Right renal cortex interstitium (tissue), 3 donors: ENCODE data around the gene HOXD9. TPM values are rescaled to one million over a fixed set of nuclear protein-coding genes. Genes with fewer than 3 reads are reported as not detected.

ENCODE experiments used
- DNase-seq, 3 donors: peaks; one replicate each; pipeline ENCODE4 v3.0.0-alpha.2; 2013; ENCODE audit warnings: low read depth in 3 of 3, low spot score in 2 of 3
- polyA plus RNA-seq, 3 donors: library from polyadenylated mRNA; unstranded; fragments of 120-200 nt; gene quantifications; one replicate each; pipeline ENCODE4 v1.2.1, GENCODE V29; 2013; ENCODE audit not compliant: insufficient read length in 3 of 3

Gene HOXD9
- polyA plus RNA-seq, 3 donors: 56.4 to 63.2 (median 60.0) TPM

DNA sequence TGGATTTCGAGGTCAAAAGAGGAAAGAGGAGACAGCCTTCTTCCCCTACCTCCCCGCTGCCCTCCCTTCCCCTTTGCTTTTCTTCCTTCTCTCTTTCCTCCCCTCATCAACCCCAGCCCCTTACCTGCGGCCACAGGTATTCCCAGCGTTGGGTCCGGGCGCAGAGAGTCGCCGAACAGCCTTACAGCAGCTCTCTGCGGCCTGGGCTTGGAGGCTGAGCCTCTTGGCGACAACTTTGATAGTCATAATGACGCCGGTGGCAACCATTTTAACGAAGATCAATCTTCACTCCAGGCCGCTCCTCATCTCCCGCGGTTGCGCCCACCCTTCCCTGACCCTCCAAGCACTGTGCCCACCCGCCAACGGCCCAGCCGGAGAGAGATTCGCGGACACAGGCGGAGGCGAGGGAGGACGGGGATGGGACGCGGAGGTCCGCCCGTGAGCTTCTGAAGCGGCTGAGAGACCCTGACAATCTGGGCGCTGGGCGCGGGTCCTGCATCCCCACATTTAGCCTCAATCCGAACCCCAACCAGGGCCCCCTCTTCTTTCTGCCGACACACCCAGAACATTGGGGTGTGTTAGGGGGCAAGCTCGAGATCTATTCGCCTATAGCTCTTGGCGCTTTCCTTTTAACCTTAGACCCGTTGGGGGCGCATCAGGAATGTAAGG, 37.3 kb upstream of the HOXD9 start:
- DNase-seq: no peak

DNA sequence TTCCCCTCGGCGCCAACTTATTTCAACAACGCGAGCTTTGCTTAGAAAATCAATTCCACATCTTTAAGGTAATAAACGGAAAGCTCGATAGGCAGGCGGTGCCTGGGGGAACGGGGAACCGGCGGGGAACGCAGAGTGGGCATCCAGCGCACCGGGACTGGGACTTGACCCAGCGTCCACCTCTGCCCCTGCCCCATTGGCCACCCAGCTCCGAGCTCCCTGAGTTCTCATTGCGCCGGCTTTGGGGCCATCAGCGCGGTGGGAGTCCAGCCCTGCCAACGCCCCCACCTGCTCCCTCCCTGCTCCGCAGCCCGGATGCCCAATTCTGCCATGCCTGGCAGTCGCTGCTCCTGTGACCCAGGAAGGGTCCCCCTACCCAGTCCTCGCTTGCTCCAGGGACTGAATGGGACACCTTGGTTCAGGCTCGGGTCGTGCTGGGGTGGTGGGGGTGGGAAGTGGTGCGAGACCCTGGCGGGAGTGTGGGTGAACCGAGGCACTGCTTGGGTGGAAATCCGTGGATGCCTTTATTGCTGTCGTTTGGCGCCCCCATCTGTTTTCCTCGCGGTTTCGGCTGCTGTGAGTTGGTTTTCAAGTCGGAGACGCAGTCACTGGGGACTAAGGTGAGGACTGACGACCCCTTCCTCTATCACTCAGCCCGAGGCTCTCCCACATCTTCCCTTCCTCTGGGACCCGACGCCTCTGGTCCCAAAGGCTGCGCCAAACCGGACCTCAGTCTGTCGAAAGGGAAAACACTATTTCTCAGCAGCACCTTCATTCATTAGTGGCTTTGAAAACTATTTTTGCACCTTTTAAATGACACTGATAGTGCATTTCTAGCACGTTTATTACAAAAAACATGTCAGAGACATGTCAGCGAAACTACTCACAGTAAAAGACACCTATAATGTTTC, 36.4 kb upstream of the HOXD9 start:
- DNase-seq: no peak

DNA sequence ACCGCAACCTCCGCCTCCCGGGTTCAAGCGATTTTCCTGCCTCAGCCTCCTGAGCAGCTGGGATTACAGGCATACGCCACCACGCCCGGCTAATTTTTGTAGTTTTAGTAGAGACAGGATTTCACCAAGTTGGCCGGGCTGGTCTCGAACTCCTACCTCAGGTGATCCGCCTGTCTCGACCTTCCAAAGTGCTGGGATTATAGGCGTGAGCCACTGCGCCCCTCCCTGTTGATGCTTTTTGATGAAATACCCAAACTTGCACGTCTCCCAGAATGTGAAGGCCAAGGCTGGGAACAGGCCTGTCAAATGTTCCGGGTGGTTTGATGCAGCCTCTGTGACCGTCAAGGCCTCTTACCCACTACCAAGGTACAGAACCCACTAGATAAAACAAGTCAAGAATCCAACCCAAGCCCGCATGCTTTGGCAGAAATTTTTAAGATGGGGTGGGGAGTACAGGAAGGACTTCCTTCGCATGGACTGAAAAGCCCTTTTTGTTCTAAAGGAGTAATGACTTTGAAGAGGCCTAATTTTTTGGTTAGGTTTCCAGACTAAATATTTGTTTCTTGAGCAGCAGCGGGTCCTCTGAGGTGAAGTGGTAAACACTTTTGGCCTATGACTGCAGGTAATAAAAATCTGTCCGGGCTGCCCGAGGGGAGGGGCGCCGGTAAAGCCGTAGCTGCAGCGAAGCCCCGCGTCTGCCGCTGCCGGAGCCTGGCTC, 35.0 kb upstream of the HOXD9 start:
- no peak for DNase-seq

DNA sequence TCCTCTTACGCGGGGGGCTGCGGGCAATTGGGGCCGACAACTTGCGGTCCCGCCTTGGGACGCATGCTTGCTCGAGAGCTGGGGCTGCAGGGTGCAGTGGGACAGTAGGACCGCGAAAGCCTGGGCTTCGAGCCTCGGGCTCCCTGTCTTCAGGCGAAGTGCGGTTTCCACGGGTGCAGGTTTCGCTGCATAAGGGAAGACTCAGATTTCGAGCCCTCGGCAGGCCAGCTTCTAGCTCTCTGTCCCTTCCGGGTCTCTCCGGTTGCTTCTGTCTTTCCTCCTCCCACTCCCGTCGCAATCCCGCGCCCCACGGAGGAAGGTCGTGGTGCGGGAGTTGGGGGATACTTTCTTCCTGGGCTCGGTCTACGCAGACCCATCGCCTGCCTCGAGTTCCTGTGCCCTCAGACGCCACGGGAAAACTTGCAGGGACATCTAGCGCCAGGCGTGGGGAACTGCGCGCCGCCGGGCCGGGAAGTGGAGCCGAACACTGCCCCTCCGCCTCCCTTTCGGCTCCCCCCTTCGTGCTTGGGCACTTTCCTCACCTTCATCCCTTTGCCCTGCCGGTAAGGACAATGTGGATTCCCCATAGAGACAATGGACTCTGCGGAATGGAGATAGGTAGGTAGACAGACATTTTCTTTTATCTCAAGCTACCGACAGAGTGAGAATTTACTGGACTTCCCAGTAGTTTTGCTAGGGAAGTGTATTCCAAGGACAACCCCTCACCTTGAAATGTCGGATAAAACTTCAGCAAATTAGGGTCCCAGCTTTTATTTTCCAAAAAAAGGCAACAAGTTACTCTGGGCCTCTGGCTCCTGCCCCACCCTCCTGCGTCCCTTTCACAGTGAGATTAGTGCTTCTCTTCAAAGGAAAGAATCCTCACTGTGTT, 34.2 kb upstream of the HOXD9 start:
- no peak for DNase-seq

DNA sequence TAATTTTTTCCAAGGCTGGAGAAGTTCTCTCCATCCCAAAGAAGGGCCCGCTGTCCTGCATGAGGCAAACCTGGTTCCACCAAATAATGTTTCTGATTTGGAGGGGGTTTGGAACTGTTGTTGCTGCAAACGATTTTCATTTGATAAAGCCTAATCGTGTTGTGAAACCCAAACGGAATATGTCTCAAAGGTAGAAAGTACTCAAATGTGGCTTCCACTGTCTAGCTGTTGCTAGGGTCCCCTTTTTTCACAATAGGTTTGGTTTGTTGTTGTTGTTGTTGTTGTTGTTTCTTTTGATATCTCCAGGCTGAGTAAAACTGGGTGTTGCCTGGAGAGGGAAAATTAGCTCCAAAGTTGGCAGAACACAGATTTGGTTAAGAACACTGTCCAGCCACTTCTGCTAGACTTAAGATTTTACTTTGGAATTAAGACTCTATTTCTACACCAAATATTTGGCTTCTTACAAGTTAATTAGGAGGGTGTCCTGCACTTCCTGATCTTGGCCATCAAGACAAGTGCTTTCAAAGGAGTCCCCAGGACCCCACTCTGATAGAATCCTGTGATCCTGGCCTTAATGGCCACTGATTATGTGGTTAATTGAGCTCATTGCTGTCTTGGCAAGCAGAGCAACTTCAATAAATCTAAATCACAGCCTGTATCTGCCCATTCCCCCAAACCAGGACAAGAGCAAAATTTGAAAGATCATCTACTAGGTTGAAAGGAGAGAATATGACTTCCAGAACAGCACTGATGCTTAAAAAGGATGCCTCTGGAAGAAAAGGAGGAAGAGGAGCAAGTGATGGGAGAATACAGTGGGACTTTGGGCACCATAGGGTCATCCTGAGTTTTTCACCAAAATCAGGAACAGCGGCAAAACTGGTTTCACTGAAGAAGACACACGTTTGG, 33.3 kb upstream of the HOXD9 start:
- DNase-seq: no peak

DNA sequence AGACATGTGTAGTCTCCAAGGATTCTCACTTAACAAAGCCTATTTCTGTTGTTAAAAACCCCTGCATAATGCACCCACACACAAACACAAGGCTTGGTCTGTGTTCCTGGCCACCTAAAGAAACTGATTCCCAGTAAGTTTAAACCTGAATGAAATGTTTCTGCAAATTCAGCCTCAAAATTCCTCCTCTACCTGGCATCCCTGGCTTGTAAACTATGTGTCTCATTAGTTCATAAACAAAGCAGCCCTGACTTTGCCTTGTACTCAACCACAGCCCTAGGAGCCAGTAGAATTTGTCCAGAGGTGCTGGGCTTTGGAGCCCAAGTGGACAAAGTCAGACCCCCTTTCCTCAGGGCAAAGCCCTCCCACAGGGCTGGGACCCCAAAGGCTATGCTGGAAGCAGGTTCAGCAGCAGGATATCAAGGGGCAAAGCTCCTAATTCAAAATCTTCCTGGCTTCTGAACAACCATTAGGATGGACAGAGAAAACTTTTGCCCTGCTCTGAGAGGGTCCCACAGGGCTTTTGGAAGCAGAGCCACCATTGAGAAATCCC, 32.6 kb upstream of the HOXD9 start:
- DNase-seq: no peak

DNA sequence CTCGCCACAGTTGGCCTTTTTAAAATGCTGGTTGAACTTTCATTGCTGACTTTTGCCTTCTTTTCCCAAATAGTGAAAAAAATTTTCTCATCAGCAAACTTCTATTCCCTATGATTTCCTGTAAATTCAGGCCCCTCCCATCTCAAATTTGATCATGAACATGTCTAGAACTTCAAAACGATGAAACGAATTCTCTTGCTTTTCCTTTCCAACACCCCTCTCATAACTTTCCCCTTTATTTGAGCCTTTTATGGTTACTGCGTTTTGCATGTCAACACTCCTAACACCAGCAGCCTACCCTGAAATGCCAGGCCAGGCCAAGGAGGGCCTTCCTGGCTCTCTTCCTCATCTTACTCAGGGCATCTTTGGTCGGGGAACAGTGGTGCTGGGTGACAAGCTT, 31.7 kb upstream of the HOXD9 start:
- no peak for DNase-seq

DNA sequence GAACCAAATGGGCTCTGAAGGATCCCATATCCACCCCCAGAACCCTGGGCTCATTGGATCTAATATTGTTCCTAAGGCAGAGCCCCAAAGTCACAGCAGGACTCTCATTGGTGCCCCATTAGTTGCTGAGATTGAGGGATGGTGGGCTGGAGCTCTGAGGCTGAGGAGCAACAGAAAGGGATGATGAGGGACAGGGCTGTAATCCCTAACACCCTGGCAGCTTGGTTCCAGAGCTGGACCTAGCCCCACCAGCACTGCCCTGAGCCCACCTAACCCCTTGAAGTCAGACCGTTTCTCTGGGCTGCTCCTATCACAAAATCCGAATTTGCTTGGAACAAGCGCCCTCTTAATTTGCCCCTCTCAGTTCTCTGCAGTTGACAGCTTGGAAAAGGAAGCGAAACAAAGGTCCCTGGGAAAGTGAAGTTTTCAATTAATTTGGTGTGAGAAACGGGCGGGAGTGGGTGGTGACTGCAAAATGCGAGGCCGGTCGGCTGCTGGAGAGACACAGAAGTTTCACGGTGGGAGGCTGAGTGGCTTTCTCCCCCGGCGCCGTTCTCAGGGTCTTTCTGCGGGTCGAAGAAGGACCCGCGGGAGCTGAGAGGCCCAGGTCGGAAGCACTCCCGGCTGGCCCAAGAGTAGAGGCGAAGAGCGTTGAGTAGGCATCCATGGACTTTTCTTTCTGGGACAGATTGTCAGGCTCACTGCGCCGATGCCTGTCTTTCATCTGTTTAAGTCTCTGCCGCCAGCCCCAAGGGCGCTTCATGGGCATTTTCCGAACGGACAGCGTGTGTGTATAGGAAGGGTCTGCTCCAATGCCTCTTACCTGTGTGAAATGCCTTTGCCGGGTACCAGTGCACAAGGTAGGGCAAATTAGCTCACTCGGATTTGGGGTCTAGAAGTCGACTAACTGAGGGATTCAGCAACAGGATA, 30.9 kb upstream of the HOXD9 start:
- no peak for DNase-seq

DNA sequence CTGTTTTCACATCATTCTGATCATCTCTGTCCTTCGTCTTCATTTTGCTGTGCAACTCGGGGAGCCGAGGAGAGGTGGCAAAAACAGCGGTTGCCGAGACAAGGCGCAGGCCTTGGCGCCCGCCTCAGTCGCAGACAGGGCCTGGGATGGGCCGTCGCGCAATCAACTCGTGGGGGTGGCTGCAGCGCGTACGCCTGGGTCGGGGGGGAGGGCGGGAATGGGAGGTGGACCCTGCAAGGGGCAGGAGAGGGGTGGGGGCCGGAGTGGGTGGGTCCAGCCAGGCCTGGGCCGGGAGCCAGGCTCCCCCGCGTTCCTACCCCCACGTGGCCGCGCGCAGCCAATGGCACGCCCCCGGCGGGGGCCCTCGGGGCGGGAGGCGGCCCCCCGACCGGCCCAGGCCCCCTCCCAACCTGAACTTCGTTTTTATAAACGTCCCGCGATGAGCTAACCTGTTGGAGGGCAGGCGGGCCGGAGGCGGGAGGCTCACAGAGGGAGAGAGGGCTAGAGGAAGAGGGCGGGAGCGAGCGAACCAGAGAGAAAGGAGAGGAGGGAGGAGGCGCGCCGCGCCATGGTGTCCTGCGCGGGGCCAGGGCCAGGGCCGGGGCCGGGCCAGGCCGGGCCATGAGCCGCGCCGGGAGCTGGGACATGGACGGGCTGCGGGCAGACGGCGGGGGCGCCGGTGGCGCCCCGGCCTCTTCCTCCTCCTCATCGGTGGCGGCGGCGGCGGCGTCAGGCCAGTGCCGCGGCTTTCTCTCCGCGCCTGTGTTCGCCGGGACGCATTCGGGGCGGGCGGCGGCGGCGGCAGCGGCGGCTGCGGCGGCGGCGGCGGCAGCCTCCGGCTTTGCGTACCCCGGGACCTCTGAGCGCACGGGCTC, 30.0 kb upstream of the HOXD9 start, which contains the start of gene HOXD13:
HOXD13 (plus strand) TSS at position 452 of the 875 bp plus-strand sequence; CDS start at position 622, 170 bp downstream.
- no peak for DNase-seq

DNA sequence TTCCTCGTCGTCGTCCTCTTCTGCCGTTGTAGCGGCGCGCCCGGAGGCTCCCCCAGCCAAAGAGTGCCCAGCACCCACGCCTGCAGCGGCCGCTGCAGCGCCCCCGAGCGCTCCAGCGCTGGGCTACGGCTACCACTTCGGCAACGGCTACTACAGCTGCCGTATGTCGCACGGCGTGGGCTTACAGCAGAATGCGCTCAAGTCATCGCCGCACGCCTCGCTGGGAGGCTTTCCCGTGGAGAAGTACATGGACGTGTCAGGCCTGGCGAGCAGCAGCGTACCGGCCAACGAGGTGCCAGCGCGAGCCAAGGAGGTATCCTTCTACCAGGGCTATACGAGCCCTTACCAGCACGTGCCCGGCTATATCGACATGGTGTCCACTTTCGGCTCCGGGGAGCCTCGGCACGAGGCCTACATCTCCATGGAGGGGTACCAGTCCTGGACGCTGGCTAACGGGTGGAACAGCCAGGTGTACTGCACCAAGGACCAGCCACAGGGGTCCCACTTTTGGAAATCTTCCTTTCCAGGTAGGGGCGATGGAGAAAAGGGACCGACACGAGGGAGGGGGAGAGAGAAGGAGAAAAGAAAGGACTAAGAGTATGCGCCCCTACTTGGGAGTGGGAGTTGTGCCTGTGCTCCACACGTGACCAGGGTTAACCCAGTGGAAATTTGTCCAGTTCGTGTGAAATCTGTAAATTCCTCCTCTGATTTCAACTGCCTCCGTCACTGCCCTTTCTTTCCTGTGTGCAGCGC, 29.2 kb upstream of the HOXD9 start:
- no peak for DNase-seq

DNA sequence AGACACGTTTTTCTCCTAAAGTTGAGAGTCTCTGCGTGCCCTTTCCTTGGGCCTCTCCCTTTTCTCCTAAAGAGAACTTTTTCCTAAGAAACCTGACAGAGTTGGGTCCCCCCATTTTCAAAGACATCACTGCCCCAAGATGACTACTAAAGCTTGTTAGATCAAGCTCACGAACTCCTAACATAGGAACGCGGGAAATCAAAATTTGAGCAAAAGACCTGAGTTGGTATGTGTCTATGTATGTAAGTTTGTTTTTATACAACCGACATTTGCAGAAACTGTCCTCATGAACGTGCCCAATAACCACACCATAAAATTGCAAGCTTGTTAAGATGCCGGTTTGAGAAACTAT, 28.6 kb upstream of the HOXD9 start:
- DNase-seq: no peak

DNA sequence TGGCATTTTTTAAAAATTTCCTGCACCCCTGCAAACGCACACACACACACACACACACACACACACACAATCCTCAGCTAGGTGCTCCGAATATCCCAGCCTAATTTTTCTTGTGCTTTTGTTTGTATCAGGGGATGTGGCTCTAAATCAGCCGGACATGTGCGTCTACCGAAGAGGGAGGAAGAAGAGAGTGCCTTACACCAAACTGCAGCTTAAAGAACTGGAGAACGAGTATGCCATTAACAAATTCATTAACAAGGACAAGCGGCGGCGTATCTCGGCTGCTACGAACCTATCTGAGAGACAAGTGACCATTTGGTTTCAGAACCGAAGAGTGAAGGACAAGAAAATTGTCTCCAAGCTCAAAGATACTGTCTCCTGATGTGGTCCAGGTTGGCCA, 28.2 kb upstream of the HOXD9 start:
- no peak for DNase-seq

DNA sequence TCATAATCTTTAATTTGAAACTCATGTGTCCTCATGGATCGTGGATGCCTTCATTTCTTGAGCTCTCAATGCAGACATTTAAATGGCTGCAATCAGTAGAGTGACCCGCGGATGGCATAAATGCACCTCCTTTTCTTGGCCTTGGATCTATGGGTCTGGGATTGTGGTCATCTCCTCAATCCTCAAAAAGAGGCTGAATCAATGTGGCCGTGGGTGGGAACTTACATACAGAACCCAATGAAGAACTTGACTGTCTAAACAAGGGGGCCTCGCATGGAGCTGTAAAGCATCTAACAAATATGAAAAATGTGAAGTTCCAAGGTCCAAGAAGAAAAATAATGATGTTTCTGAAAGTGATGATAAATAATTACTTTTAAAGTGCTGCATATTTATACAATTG, 27.1 kb upstream of the HOXD9 start:
- DNase-seq: no peak

DNA sequence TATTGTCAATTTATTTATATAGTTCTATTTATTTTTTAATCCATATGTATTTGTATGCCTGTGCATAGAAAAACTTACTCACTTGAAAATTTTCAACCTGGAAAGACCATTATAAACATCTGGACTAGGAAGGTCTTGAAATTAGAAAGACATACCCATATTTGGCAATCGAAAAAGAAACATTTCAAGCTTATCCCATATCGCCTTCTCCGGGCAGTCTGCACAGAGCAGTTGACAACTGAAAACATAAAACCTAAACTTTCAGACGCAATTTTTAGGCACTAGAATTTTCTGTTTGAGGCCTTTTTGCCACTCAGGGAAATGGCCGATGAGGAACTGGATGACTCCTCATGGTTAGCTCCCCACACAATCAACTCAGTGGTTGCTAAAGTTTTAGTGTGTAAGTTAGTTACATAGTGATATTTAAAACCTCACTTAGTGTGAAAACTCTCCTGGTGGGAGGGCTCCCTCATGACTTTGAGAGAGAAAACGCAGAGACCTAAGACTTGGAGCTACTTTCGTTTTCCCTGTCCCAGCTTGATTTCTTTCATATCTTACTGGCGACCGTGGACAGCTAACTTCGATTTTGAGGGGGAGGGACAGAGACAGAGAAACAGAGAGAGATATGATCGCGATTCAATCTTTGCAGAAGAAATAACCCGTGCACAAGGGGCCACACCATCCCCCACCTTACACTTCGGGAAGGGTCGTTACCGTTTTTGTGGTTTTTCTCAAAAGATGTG, 26.1 kb upstream of the HOXD9 start:
- DNase-seq: no peak

DNA sequence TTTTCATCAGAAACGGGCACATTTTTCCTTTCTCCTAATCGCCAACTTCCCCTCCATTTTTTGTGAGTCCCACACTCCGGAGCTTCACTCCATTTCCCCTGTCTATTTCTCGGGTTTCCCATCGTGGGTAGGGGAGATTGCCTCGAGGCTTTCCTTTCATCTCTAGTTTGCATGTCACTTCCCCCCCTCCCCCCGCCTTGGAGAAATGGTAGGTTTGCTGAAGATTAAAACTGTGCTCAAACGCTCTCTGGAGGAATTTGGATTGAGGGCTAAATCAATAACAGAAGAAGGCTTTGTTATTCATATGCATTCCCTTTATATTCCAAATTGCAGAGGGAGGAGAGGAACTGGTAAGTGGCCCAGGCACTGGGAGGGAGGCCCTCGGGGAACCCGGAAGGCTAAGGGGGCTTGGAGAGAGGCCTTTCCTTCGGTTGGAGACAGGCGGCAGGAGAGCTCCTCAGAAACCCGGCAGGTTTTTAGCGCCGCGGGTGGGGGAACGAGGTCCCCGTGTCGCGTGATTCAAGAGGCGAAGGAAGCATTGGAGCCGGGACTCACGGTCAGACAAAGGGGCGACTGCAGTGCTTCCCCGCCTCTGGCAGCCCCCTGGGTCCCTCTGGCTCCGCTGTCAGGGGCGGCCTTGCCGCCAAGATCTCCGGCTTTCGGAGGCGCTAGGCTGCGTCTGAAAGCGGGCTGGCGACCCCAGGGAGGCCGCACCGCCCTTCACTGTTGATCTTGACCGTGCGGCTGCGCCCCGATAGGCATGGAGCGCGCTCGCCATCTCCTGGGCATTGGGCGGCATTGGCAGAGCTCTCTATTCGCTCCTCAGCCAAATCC, 25.3 kb upstream of the HOXD9 start:
- DNase-seq: no peak
